ENCODE results near the gene LOXHD1. TPM values are rescaled to one million over a fixed set of nuclear protein-coding genes. Genes with fewer than 3 reads are reported as not detected.

The LOXHD1 gene
- total and polyA plus RNA-seq, 2 of the 4 experiments (the other 2 are of a cell fraction), result not detected

DNA sequence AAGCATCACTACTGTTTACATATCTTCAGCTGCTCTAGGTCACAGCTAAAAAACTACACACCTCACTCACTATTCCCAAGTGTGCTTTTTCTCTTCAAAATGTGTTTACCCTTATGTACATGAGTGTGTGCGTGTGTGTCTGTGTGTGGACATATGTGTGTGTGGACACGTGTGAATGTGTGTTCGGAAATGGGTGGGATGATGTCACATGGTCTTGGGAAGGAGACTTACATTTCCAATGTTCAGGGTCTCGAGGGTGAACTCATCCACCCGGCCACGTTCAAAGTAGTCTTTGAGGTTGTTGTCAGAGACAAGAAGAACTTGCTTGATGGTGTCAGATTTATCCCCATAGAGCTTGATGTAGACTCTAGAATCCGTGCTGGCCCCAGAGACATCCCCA, 87.8 kb downstream of the LOXHD1 start:
- no peaks in the 10 kb centered on the region for H3K27me3 ChIP-seq (ENCODE audit: control insufficient read depth, insufficient read depth, low read length)
- H2AK9ac ChIP-seq (replicated peaks; ENCODE audit: low read depth, low read length, poor library complexity), result no peak overlapping the region
- no TSS peak for BruUV-seq (replicated peaks)
- in situ Hi-C loops (cut with MboI; ENCODE audit: low sequenced_read_pairs) (no loop called here), intact Hi-C loops (cut with micrococcal nuclease) (no loop called here), dilution Hi-C loops (cut with HindIII; ENCODE audit: low sequenced_read_pairs, unreplicated experiment) (no loop called here)
- no peak for TF ChIP-seq MAFK (IDR thresholded peaks at IDR 0.05; ENCODE audit: low read depth, low read length)
- TF ChIP-seq NFE2L2 (IDR thresholded peaks at IDR 0.05; ENCODE audit: low read depth, low read length), result no peak
- no peak overlapping the region for H3K18ac ChIP-seq (ENCODE audit: low read depth, low read length)
- DNase-seq (no peak), ATAC-seq (ENCODE audit: low read depth) (no peak)
- H3K79me1 ChIP-seq (ENCODE audit: low read depth in 1 of 2, low read length in 2 of 2), result no peaks in the 10 kb centered on the region
- H3K56ac ChIP-seq (ENCODE audit: extremely low read depth, insufficient read depth, low read length), result no peak overlapping the region
- H3K14ac ChIP-seq (replicated peaks; ENCODE audit: low read depth, low read length), result no peak overlapping the region
- no peak overlapping the region for H4K5ac ChIP-seq (ENCODE audit: low read depth, low read length)
- H3K4ac ChIP-seq (ENCODE audit: low read depth, low read length), result no peak overlapping the region
- ChIA-PET CTCF (no interaction called here), POLR2A (ENCODE audit: unreplicated experiment) (no interaction called here)
- WGBS, 2 experiments (ENCODE audit: extremely low coverage in 2 of 2, insufficient read length in 1 of 2), result 36% methylated on average over 3 of the region's 7 CpGs; no CpG with 5 or more reads in 1 of the 2 experiments
- H3K23ac ChIP-seq (ENCODE audit: low read depth, low read length), result no peak overlapping the region
- H2BK15ac ChIP-seq (ENCODE audit: low read depth, low read length), result no peak overlapping the region
- H3K9ac ChIP-seq (ENCODE audit: low read depth, low read length), result no peak overlapping the region
- no peaks in the 10 kb centered on the region for H3K9me1 ChIP-seq (ENCODE audit: insufficient read depth, low read length)
- H3K36me3 ChIP-seq (ENCODE audit: control insufficient read depth, insufficient read depth, low read length), result no peaks in the 10 kb centered on the region
- H3K27ac ChIP-seq (ENCODE audit: insufficient read depth, low read length), result no peak overlapping the region
- no peak overlapping the region for H3K4me3 ChIP-seq (ENCODE audit: insufficient read depth, low read depth, low read length)
- H2BK5ac ChIP-seq (ENCODE audit: low read depth, low read length, poor library complexity, severe bottlenecking), result no peak overlapping the region
- H3K9me3 ChIP-seq (ENCODE audit: control insufficient read depth, insufficient read depth, low read length), result no peaks in the 10 kb centered on the region
- no peak overlapping the region for H2BK20ac ChIP-seq (ENCODE audit: low read depth, low read length)
- no peak overlapping the region for H2BK120ac ChIP-seq (ENCODE audit: low read depth, low read length)
- no peak overlapping the region for H3K4me2 ChIP-seq (ENCODE audit: low read depth, low read length)
- H2AK5ac ChIP-seq (ENCODE audit: low read depth, low read length), result no peak overlapping the region
- H4K91ac ChIP-seq (ENCODE audit: insufficient read depth, low read depth, low read length), result no peak overlapping the region
- H2AFZ ChIP-seq (replicated peaks; ENCODE audit: low read length, poor library complexity), result no peak overlapping the region
- no peaks in the 10 kb centered on the region for H4K20me1 ChIP-seq (ENCODE audit: insufficient read depth, low read length)
- no peak overlapping the region for H4K8ac ChIP-seq (ENCODE audit: low read depth in 2 of 2, low read length in 2 of 2)
- H3K4me1 ChIP-seq (ENCODE audit: control insufficient read depth, insufficient read depth, low read length), result no peaks in the 10 kb centered on the region
